SK-N-SH (cell line): Measurements from ENCODE around the gene HCN4. TPM values are rescaled to one million over a fixed set of nuclear protein-coding genes. Genes with fewer than 3 reads are reported as not detected.
"Not testable (repeated sequence)": the region's sequence is repeated elsewhere in the genome, so short reads cannot be mapped to it uniquely, and the experiment has no call there.

ENCODE experiments used
- CTCF ChIA-PET: fragments of 300-600, 350-600 bp; formaldehyde crosslinking; extraction: SDS; loops from one replicate; lab custom pipeline; 2021; lab: Yijun Ruan, JAX
- POLR2A ChIA-PET: fragments of 350-600 bp; sonication (Branson Sonifier 250); formaldehyde crosslinking; extraction: SDS; loops from one replicate; lab custom pipeline; 2020; ENCODE audit warnings: antibody characterized with exemption, inconsistent platforms; lab: Yijun Ruan, JAX
- DNase-seq: peaks from one replicate; pipeline ENCODE4 v3.0.0; 2012
- H2AFZ ChIP-seq: fragments of 200-600 bp; sonication (generic); 2 replicates; pipeline ENCODE4 v1.8.1; 2016; ENCODE audit warnings: antibody characterized with exemption, mild to moderate bottlenecking, low read depth
- H3F3A ChIP-seq: fragments of 200-600 bp; sonication (generic); replicated peaks from 2 replicates; pipeline ENCODE3; 2016; ENCODE audit warnings: antibody characterized with exemption, mild to moderate bottlenecking; ENCODE audit not compliant: insufficient read depth
- H3K27ac ChIP-seq, 2 experiments: fragments of 200-500 bp in 1 of 2; fragments of 200-600 bp in 1 of 2; sonication (Bioruptor generic) in 1 of 2; sonication (generic), shearing (Covaris generic) in 1 of 2; 2 replicates each; pipeline versions ENCODE4 v1.5.1 to v1.6.1; 2014 to 2016; ENCODE audit warnings: low read depth in 2 of 2, inconsistent platforms in 1 of 2, low read length in 1 of 2, mild to moderate bottlenecking in 1 of 2, mixed read lengths in 1 of 2
- H3K27me3 ChIP-seq: fragments of 200-600 bp; sonication (generic), shearing (Covaris generic); 2 replicates; pipeline ENCODE4 v1.6.1; 2016; ENCODE audit warnings: mixed run types; ENCODE audit not compliant: insufficient read depth
- H3K36me3 ChIP-seq, 2 experiments: fragments of 200-500 bp in 1 of 2; fragments of 200-600 bp in 1 of 2; sonication (Bioruptor generic) in 1 of 2; sonication (generic) in 1 of 2; replicated peaks in 1 of 2; 2 replicates each; pipeline versions ENCODE3 to v1.5.1; 2014 to 2016; ENCODE audit warnings: low read length in 1 of 2, mild to moderate bottlenecking in 1 of 2; ENCODE audit not compliant: insufficient read depth in 2 of 2, control insufficient read depth in 1 of 2
- H3K4me1 ChIP-seq, 2 experiments: fragments of 200-500 bp in 1 of 2; fragments of 200-600 bp in 1 of 2; sonication (Bioruptor generic) in 1 of 2; sonication (generic), shearing (Covaris generic) in 1 of 2; 2 replicates each; pipeline versions ENCODE4 v1.5.1 to v1.6.1; 2014 to 2016; ENCODE audit warnings: low read depth in 1 of 2, low read length in 1 of 2, mixed run types in 1 of 2; ENCODE audit not compliant: insufficient read depth in 2 of 2, control insufficient read depth in 1 of 2
- H3K4me2 ChIP-seq: fragments of 200-600 bp; sonication (generic), shearing (Covaris generic); 2 replicates; pipeline ENCODE4 v1.6.1; 2017; ENCODE audit warnings: mixed run types
- H3K4me3 ChIP-seq, 2 experiments: fragments of 200-500 bp in 1 of 2; fragments of 200-600 bp in 1 of 2; sonication (Bioruptor generic) in 1 of 2; sonication (generic), shearing (Covaris generic) in 1 of 2; 2 replicates each; pipeline versions ENCODE4 v1.5.1 to v1.8.1; 2014 to 2016; ENCODE audit warnings: low read depth in 2 of 2, inconsistent platforms in 1 of 2, low read length in 1 of 2, mild to moderate bottlenecking in 1 of 2, mixed read lengths in 1 of 2, moderate library complexity in 1 of 2
- H3K79me2 ChIP-seq: fragments of 200-600 bp; sonication (generic); 2 replicates; pipeline ENCODE4 v1.8.1; 2017; ENCODE audit warnings: mild to moderate bottlenecking; ENCODE audit not compliant: insufficient read depth
- H3K9ac ChIP-seq: fragments of 200-600 bp; sonication (generic); 2 replicates; pipeline ENCODE4 v1.6.1; 2017; ENCODE audit warnings: mixed run types
- H3K9me2 ChIP-seq: fragments of 200-600 bp; sonication (generic); 2 replicates; pipeline ENCODE4 v1.6.1; 2017; ENCODE audit warnings: mixed run types
- H3K9me3 ChIP-seq: fragments of 200-600 bp; sonication (generic); 2 replicates; pipeline ENCODE4 v1.6.1; 2017; ENCODE audit warnings: mixed run types, mild to moderate bottlenecking, moderate library complexity
- H4K20me1 ChIP-seq: fragments of 200-600 bp; sonication (generic); 2 replicates; pipeline ENCODE4 v1.6.1; 2017; ENCODE audit warnings: mild to moderate bottlenecking, mixed run types; ENCODE audit not compliant: insufficient read depth
- FOXJ3 ChIP-seq: sonication (generic); formaldehyde crosslinking; IDR thresholded peaks from 2 replicates; pipeline ENCODE4 v1.5.1; 2020; ENCODE audit warnings: mild to moderate bottlenecking, missing genetic modification reagents
- NRF1 ChIP-seq: IDR thresholded peaks from 2 replicates; pipeline ENCODE4 v1.6.1; 2012; ENCODE audit warnings: low read depth, mild to moderate bottlenecking, low read length
- RAD21 ChIP-seq: IDR thresholded peaks from 2 replicates; pipeline ENCODE4 v1.6.1; 2012; ENCODE audit warnings: mild to moderate bottlenecking, low read length
- RFX5 ChIP-seq: IDR thresholded peaks from 2 replicates; pipeline ENCODE4 v1.6.1; 2012; ENCODE audit warnings: mild to moderate bottlenecking, improper control_type of control experiment, low read length
- SMC3 ChIP-seq: IDR thresholded peaks from 2 replicates; pipeline ENCODE4 v1.6.1; 2012; ENCODE audit warnings: low read depth, low read length, improper control_type of control experiment
- TCF12 ChIP-seq: IDR thresholded peaks from 2 replicates; pipeline ENCODE4 v1.4.0; 2012
- WGBS: methylation state at CpG from one replicate; pipeline ENCODE4 v1.1.6; 2017; ENCODE audit warnings: low lambda C conversion rate; 5-methylcytosine and 5-hydroxymethylcytosine counted together
- polyA plus RNA-seq, 3 experiments: library from polyadenylated mRNA; depleted of rRNA; stranded (reverse); fragments of >200 nt; gene quantifications; 2 replicates each; pipeline ENCODE4 v1.2.3, GENCODE V29; 2012
- TF ChIP-seq, protein P1 (sequence below): IDR thresholded peaks from 2 replicates; pipeline ENCODE4 v1.6.1; 2012; ENCODE audit warnings: mild to moderate bottlenecking, low read depth, low read length, moderate library complexity
- TF ChIP-seq, protein P2 (sequence below): IDR thresholded peaks from 2 replicates; pipeline ENCODE4; 2012

Gene HCN4
- polyA plus RNA-seq, 1 of the 3 experiments (the other 2 are of a cell fraction): not detected

DNA sequence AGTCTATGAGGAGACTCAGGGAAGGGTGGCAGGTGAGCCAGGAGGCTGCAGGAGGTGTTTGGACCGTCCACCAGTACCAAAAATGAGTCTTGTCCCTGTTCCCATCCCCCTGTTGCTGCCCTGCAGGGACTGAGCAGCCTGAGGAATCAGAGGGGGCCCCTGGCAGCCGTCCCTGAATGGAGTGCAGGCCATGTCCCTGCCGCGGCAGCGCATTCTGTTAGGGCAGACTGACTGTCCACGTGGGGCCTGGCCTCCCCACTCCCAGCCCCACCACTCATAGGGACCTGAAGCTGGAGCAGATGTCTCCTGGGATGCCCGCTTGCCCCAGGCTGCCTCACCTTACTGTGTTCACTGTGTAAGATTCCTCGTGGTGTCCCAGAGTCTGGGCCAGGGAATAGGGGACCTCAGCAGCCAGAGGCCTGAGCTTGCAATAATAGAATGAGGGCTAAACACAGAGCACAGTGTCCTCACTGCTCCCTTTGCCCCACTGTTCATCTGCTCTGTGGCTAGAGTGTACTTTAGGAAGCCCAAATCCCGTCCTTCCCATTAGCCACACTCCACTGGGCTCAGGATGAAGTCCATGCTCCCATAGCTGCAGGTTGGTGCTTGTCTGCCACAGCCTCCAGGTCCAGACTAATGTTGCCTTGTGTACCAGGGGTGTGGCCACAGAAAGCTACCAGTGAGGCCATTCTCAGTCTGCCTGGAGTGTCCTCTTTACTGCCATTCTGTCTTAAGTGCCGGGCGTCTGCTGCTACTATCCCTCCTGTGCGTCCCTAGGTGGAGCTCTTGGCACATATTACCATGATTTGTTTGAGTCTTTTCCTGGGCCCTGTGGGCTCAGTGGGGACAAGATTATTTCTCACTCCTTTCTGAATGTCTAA lies 63.2 kb downstream of the HCN4 start (continued):
- TF ChIP-seq SMC3 (peak; percentile 55), RAD21 (peak; percentile 90), NRF1 (no peak), TCF12 (no peak)
- TF ChIP-seq, protein P1, sequence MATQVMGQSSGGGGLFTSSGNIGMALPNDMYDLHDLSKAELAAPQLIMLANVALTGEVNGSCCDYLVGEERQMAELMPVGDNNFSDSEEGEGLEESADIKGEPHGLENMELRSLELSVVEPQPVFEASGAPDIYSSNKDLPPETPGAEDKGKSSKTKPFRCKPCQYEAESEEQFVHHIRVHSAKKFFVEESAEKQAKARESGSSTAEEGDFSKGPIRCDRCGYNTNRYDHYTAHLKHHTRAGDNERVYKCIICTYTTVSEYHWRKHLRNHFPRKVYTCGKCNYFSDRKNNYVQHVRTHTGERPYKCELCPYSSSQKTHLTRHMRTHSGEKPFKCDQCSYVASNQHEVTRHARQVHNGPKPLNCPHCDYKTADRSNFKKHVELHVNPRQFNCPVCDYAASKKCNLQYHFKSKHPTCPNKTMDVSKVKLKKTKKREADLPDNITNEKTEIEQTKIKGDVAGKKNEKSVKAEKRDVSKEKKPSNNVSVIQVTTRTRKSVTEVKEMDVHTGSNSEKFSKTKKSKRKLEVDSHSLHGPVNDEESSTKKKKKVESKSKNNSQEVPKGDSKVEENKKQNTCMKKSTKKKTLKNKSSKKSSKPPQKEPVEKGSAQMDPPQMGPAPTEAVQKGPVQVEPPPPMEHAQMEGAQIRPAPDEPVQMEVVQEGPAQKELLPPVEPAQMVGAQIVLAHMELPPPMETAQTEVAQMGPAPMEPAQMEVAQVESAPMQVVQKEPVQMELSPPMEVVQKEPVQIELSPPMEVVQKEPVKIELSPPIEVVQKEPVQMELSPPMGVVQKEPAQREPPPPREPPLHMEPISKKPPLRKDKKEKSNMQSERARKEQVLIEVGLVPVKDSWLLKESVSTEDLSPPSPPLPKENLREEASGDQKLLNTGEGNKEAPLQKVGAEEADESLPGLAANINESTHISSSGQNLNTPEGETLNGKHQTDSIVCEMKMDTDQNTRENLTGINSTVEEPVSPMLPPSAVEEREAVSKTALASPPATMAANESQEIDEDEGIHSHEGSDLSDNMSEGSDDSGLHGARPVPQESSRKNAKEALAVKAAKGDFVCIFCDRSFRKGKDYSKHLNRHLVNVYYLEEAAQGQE: no peak
- TF ChIP-seq, protein P2, sequence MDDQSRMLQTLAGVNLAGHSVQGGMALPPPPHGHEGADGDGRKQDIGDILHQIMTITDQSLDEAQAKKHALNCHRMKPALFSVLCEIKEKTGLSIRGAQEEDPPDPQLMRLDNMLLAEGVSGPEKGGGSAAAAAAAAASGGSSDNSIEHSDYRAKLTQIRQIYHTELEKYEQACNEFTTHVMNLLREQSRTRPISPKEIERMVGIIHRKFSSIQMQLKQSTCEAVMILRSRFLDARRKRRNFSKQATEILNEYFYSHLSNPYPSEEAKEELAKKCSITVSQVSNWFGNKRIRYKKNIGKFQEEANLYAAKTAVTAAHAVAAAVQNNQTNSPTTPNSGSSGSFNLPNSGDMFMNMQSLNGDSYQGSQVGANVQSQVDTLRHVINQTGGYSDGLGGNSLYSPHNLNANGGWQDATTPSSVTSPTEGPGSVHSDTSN: no peak

DNA sequence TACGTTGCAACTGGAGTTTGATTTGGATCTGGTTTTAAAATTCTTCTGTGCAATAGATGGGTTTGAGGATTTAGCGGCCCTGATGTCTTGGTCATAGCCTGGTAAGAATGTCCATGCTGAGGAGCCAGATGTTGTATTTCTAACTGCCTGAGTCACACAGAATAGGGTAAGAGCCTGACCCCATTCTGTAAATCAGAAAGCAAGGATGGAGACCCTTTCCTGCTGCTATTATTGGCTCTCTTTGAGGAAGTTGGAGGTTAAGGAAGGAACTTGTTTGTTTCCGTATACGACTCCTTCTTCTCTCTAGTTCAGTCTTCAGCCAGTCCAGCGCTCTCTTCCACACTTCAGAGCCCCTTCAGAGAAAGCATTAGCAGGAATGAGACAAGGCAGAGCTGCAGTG lies 65.1 kb downstream of the HCN4 start:
- Histone ChIP-seq H3K9me3 (no peaks in the 10 kb centered on the region), H3K4me2 (no peak overlapping the region), H3K9ac (no peak overlapping the region), H3K27ac (no peak overlapping the region), H3K9me2 (no peaks in the 10 kb centered on the region), H4K20me1 (no peaks in the 10 kb centered on the region), H3K79me2 (no peaks in the 10 kb centered on the region), H3K27me3 (no peaks in the 10 kb centered on the region), H3K36me3 (peaks cover 8 to 22% of the 10 kb centered on the region in 2 experiments), H2AFZ (no peak overlapping the region), H3K4me1 (peaks cover 0 to 8% of the 10 kb centered on the region in 2 experiments; a peak in 1 of 4 replicates), H3F3A (no peaks in the 10 kb centered on the region), H3K4me3 (no peak overlapping the region)
- TF ChIP-seq RFX5: no peak
- no peak for TF ChIP-seq FOXJ3 (CRISPR knock-in tag)
- POLR2A ChIA-PET: no interaction called here
- CTCF ChIA-PET: interaction anchor here (1.2 to 4.1 kb wide), 2 partner anchors 333 to 398 kb away, joined by 3 to 37 read pairs; no protein-coding TSS in a partner anchor
- 96% methylated on average over 5 of the region's 5 CpGs for WGBS
- no peak for DNase-seq

DNA sequence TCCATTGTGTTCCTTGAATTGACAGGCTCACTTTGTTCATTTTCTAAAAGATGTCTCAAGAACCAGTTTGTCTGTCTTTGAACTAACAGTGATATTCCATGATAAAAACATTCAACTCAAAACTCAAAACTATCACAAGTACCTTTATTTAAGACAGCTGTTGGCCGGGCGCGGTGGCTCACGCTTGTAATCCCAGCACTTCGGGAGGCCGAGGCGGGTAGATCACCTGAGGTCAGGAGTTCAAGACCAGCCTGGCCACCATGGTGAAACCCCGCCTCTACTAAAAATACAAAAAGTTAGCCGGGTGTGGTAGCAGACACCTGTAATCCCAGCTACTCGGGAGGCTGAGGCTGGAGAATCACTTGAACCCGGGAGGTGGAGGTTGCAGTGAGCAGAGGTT lies 68.5 kb downstream of the HCN4 start:
- H3K4me2 ChIP-seq, H3F3A ChIP-seq, H3K79me2 ChIP-seq, H3K9me3 ChIP-seq, POLR2A ChIA-PET, H3K9ac ChIP-seq, H2AFZ ChIP-seq, H3K4me3 ChIP-seq, H3K27me3 ChIP-seq, H3K9me2 ChIP-seq, DNase-seq, H3K4me1 ChIP-seq, H3K27ac ChIP-seq, H4K20me1 ChIP-seq: not testable (repeated sequence)
- peaks cover 8 to 26% of the 10 kb centered on the region in 2 experiments for H3K36me3 ChIP-seq
- CTCF ChIA-PET: interaction anchor here (1.2 kb wide), 1 partner anchor 17 kb away, joined by 3 read pairs; no protein-coding TSS in a partner anchor
- WGBS: 81% methylated on average over 9 of the region's 11 CpGs
